Panc1 (cell line): ENCODE results near the gene PRXL2A. TPM values are rescaled to one million over a fixed set of nuclear protein-coding genes. Genes with fewer than 3 reads are reported as not detected.

Source experiments
- ATAC-seq: fragments of 200-7000 bp; cut with Tn5 transposase; 2 replicates; pipeline ENCODE4 v1.9.1; 2020; ENCODE audit warnings: mild to moderate bottlenecking, moderate library complexity
- BruUV-seq: library from RNA; stranded (reverse); fragments of 400-500 nt; replicated peaks from 2 replicates; lab custom pipeline; 2021; lab: Mats Ljungman, UMichigan
- CTCF ChIA-PET: fragments of 300-600 bp; sonication (Branson Sonifier 250); formaldehyde crosslinking; loops from one replicate; lab custom pipeline; 2022; ENCODE audit warnings: antibody characterized with exemption; lab: Charles Lee
- POLR2A ChIA-PET: fragments of 300-600 bp; sonication (Branson Sonifier 250); formaldehyde crosslinking; loops from one replicate; lab custom pipeline; 2022; ENCODE audit warnings: antibody characterized with exemption; lab: Charles Lee
- DNase-seq: peaks from one replicate; pipeline ENCODE4 v3.0.0-alpha.2; 2010; ENCODE audit warnings: low read depth, low spot score
- H3K27ac ChIP-seq: 2 replicates; pipeline ENCODE4 v1.5.1; 2011; ENCODE audit warnings: mild to moderate bottlenecking, low read length, inconsistent platforms
- H3K27me3 ChIP-seq: fragments of 200-500 bp; sonication (Bioruptor generic); 2 replicates; pipeline ENCODE4 v1.6.0; 2014; ENCODE audit warnings: low read length, inconsistent platforms; ENCODE audit not compliant: control insufficient read depth, insufficient read depth
- H3K36me3 ChIP-seq: fragments of 200-500 bp; sonication (Bioruptor generic); 2 replicates; pipeline ENCODE4 v1.5.1; 2014; ENCODE audit warnings: inconsistent platforms, mild to moderate bottlenecking, low read length, moderate library complexity; ENCODE audit not compliant: control insufficient read depth, insufficient read depth
- H3K4me1 ChIP-seq: 2 replicates; pipeline ENCODE4 v1.5.1; 2011; ENCODE audit warnings: inconsistent platforms, mild to moderate bottlenecking, low read length, moderate library complexity; ENCODE audit not compliant: control insufficient read depth, insufficient read depth
- H3K4me3 ChIP-seq, 2 experiments: 2 replicates each; pipeline ENCODE4 v1.5.1; 2011 to 2012; ENCODE audit warnings: low read depth in 2 of 2, low read length in 2 of 2, mild to moderate bottlenecking in 2 of 2, inconsistent platforms in 1 of 2, moderate library complexity in 1 of 2
- H3K9me3 ChIP-seq: fragments of 200-500 bp; sonication (Bioruptor generic); 2 replicates; pipeline ENCODE4 v1.5.1; 2014; ENCODE audit warnings: low read depth, mild to moderate bottlenecking, inconsistent platforms, low read length, moderate library complexity; ENCODE audit not compliant: control insufficient read depth, insufficient read depth
- CTCF ChIP-seq: fragments of 450-650 bp; IDR thresholded peaks from 2 replicates; pipeline ENCODE4 v1.5.1; 2017; ENCODE audit warnings: mild to moderate bottlenecking
- POLR2AphosphoS5 ChIP-seq: IDR thresholded peaks from 2 replicates; pipeline ENCODE4 v1.6.1; 2012; ENCODE audit warnings: mild to moderate bottlenecking, low read depth, low read length, moderate library complexity
- REST ChIP-seq, 2 experiments: IDR thresholded peaks; 2 replicates each; pipeline ENCODE4 v1.6.1; 2011 to 2012; ENCODE audit warnings: low read depth in 2 of 2, control low read depth in 1 of 2, low read length in 1 of 2, mild to moderate bottlenecking in 1 of 2, moderate library complexity in 1 of 2; ENCODE audit not compliant: insufficient read depth in 1 of 2
- SIN3A ChIP-seq: IDR thresholded peaks from 2 replicates; pipeline ENCODE4 v1.6.1; 2012; ENCODE audit warnings: low read depth, mild to moderate bottlenecking, low read length, moderate library complexity, borderline replicate concordance; ENCODE audit not compliant: insufficient read depth
- TCF7L2 ChIP-seq: IDR thresholded peaks from 2 replicates; pipeline ENCODE4 v1.6.1; 2011; ENCODE audit warnings: mild to moderate bottlenecking, low read depth, low read length, inconsistent platforms
- in situ Hi-C: cut with HindIII; loops from 2 replicates; pipeline ENCODE4 v1.10.0; 2016; ENCODE audit warnings: low sequenced_read_pairs, low pct_unique_long_range_greater_than_20kb
- intact Hi-C: fragments of 100-400 bp; cut with micrococcal nuclease; formaldehyde crosslinking; loops from one replicate; pipeline ENCODE4 v1.10.0; 2022; ENCODE audit not compliant: unreplicated experiment
- total RNA-seq: library from RNA; stranded (reverse); gene quantifications from one replicate; pipeline ENCODE4 v1.2.1, GENCODE V29; 2021; ENCODE audit not compliant: unreplicated experiment

Gene PRXL2A
- total RNA-seq, 1 experiment from 2014 or later = 89.0 TPM

GRCh38 chr10:80409121-80409520 is 770 bp downstream of the PRXL2A start:
- Histone ChIP-seq H3K4me1 (peaks cover 12% of the 10 kb centered on the region; the same call in 1 of the 2 replicates), H3K4me3 (peak overlapping the region; percentile 68 to 80), H3K27ac (peak overlapping the region; percentile 45), H3K27me3 (no peaks in the 10 kb centered on the region), H3K36me3 (no peaks in the 10 kb centered on the region), H3K9me3 (no peaks in the 10 kb centered on the region)
- CTCF ChIA-PET = no interaction called here
- in situ Hi-C loops (no loop called here), intact Hi-C loops (no loop called here)
- DNase-seq = no peak
- no peak for ATAC-seq
- BruUV-seq = no TSS peak
- TF ChIP-seq CTCF (no peak), REST (IDR thresholded peaks at IDR 0.05; ENCODE audit: insufficient read depth in 1 of 2, low read depth in 2 of 2, low read length in 1 of 2) (no peak), SIN3A (no peak), TCF7L2 (no peak)
- POLR2A ChIA-PET = no interaction called here

- ChIA-PET POLR2A (no interaction called here), CTCF (no interaction called here)
- Histone ChIP-seq H3K4me1 (peaks cover 13% of the 10 kb centered on the region; the same call in 1 of the 2 replicates), H3K9me3 (no peaks in the 10 kb centered on the region), H3K27ac (no peak overlapping the region), H3K27me3 (no peaks in the 10 kb centered on the region), H3K36me3 (no peaks in the 10 kb centered on the region), H3K4me3 (no peak overlapping the region)
- in situ Hi-C loops (no loop called here), intact Hi-C loops (no loop called here)
- no peak for ATAC-seq
- no TSS peak for BruUV-seq
- no peak for TF ChIP-seq TCF7L2
- no peak for TF ChIP-seq POLR2AphosphoS5
- TF ChIP-seq REST (IDR thresholded peaks at IDR 0.05; ENCODE audit: insufficient read depth in 1 of 2, low read depth in 2 of 2, low read length in 1 of 2) = no peak
- no peak for TF ChIP-seq SIN3A
- no peak for TF ChIP-seq CTCF
- DNase-seq = no peak
These were observed 1.8 kb downstream of the PRXL2A start for GRCh38 chr10:80410122-80410521.
